ENCODE measurements around the gene LPCAT3.

DNA sequence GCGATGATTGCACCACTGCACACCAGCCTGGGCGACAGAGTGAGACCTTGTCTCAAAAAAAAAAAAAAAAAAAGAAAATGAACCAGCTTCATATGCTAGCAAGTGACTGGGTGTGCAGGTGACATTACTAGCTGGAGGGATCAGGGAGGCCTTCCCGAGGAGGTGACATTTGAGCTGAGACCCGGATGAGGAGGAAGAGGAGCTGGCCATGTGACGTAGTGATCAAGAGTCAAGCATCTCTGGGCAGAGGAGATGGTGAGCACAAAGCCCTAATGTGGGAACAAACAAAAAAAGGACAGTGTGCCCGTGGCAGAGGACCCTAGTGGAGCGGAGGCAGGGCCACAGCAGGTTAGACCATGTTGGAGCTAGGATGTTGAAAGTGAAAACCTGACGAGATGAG is 70.7 kb downstream of the LPCAT3 start:
- TF ChIP-seq CTCF (IDR thresholded peaks at IDR 0.05) (no peak), RARB (CRISPR knock-in tag; IDR thresholded peaks at IDR 0.05) (no peak), SMC3 (IDR thresholded peaks at IDR 0.05) (no peak), KDM5A (IDR thresholded peaks at IDR 0.05) (no peak), CEBPB (IDR thresholded peaks at IDR 0.05) (no peak), ZC3H11A (IDR thresholded peaks at IDR 0.05) (no peak), POLR2A (IDR thresholded peaks at IDR 0.05; ENCODE audit: low read length) (no peak), EP300 (IDR thresholded peaks at IDR 0.05) (no peak), RNF2 (IDR thresholded peaks at IDR 0.05; ENCODE audit: borderline replicate concordance, low read depth) (no peak)
- TF ChIP-seq, protein P1, sequence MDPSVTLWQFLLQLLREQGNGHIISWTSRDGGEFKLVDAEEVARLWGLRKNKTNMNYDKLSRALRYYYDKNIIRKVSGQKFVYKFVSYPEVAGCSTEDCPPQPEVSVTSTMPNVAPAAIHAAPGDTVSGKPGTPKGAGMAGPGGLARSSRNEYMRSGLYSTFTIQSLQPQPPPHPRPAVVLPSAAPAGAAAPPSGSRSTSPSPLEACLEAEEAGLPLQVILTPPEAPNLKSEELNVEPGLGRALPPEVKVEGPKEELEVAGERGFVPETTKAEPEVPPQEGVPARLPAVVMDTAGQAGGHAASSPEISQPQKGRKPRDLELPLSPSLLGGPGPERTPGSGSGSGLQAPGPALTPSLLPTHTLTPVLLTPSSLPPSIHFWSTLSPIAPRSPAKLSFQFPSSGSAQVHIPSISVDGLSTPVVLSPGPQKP (IDR thresholded peaks at IDR 0.05; ENCODE audit: low read depth, low read length): no peak
